Activated naive CD4-positive, alpha-beta T cell treated with anti-CD3 and anti-CD28 coated beads for 36 hours (primary cell): ENCODE measurements around the gene TXNRD1. TPM values are rescaled to one million over a fixed set of nuclear protein-coding genes. Genes with fewer than 3 reads are reported as not detected.
"Not testable (repeated sequence)": the region's sequence is repeated elsewhere in the genome, so short reads cannot be mapped to it uniquely, and the experiment has no call there.

Source experiments
- CTCF ChIA-PET: fragments of 350-600 bp; sonication (Branson Sonifier 250); formaldehyde crosslinking; loops from one replicate; lab custom pipeline; 2021; ENCODE audit warnings: antibody characterized with exemption; lab: Charles Lee
- DNase-seq: peaks from one replicate; pipeline ENCODE4 v3.0.0-alpha.2; 2020
- H3K27ac Mint-ChIP-seq: one replicate; pipeline ENCODE4 v1.8.0; 2021; ENCODE audit warnings: mild to moderate bottlenecking, mixed read lengths
- H3K27me3 Mint-ChIP-seq: one replicate; pipeline ENCODE4 v1.8.0; 2021; ENCODE audit warnings: low read depth, mixed read lengths
- H3K36me3 Mint-ChIP-seq: one replicate; pipeline ENCODE4 v1.8.0; 2021; ENCODE audit warnings: low read depth, mixed read lengths
- H3K4me1 Mint-ChIP-seq: one replicate; pipeline ENCODE4 v1.8.0; 2021; ENCODE audit warnings: low read depth, mixed read lengths
- H3K4me3 Mint-ChIP-seq: one replicate; pipeline ENCODE4 v1.8.0; 2021; ENCODE audit warnings: mild to moderate bottlenecking, moderate library complexity, mixed read lengths
- H3K9me3 Mint-ChIP-seq: one replicate; pipeline ENCODE4 v1.8.0; 2021; ENCODE audit warnings: mixed read lengths
- intact Hi-C: fragments of 100-400 bp; cut with micrococcal nuclease; formaldehyde crosslinking; loops from one replicate; pipeline ENCODE4 v1.15.1; 2023
- total RNA-seq, 2 experiments: library from RNA; stranded (reverse); gene quantifications; one replicate each; pipeline ENCODE4 v1.2.3, GENCODE V29; 2021

TXNRD1 gene
- total RNA-seq, 2 experiments from 2014 or later = 86.0 to 86.9 TPM

GRCh38 chr12:104201238-104202001 is 14.2 kb upstream of the TXNRD1 start:
- intact Hi-C loops = loop anchor here (1.0 to 10.0 kb wide), 6 partner anchors 157 to 1933 kb away; partner anchors contain the start of gene NUAK1
- Mint-ChIP-seq H3K9me3 (peaks cover 4% of the 10 kb centered on the region), H3K27ac (no peak overlapping the region), H3K4me3 (no peak overlapping the region), H3K4me1 (peaks cover 2% of the 10 kb centered on the region), H3K36me3 (no peaks in the 10 kb centered on the region), H3K27me3 (peaks cover 7% of the 10 kb centered on the region)
- DNase-seq = peak; percentile 64
- CTCF ChIA-PET = interaction anchor here (0.7 to 2.7 kb wide), 6 partner anchors 19 to 762 kb away, joined by 3 to 14 read pairs (median 6); no protein-coding TSS in a partner anchor

GRCh38 chr12:104204690-104205480 is 10.7 kb upstream of the TXNRD1 start:
- peaks cover 3% of the 10 kb centered on the region for H3K9me3 Mint-ChIP-seq
- H3K27me3 Mint-ChIP-seq = peaks cover 6% of the 10 kb centered on the region
- no peak overlapping the region for H3K4me3 Mint-ChIP-seq
- H3K27ac Mint-ChIP-seq = no peak overlapping the region
- no peak for DNase-seq
- H3K36me3 Mint-ChIP-seq = no peaks in the 10 kb centered on the region
- intact Hi-C loops = loop anchor here (5.0 to 10.0 kb wide), 2 partner anchors 1177 to 1930 kb away; partner anchors contain the start of gene NUAK1
- peaks cover 2% of the 10 kb centered on the region for H3K4me1 Mint-ChIP-seq
- CTCF ChIA-PET = interaction anchor here (2.7 kb wide), 1 partner anchor 154 kb away, joined by 8 read pairs; no protein-coding TSS in a partner anchor

- no peak for DNase-seq
- Mint-ChIP-seq H3K4me3 (no peak overlapping the region), H3K27ac (no peak overlapping the region), H3K4me1 (no peaks in the 10 kb centered on the region), H3K36me3 (no peaks in the 10 kb centered on the region), H3K9me3 (no peaks in the 10 kb centered on the region), H3K27me3 (no peaks in the 10 kb centered on the region)
- intact Hi-C loops = loop anchor here (10.0 kb wide), 1 partner anchor 1927 kb away; the partner anchor contains the start of gene NUAK1
- CTCF ChIA-PET = no interaction called here
Measured at GRCh38 chr12:104207416-104208205, 8.0 kb upstream of the TXNRD1 start.

- Mint-ChIP-seq H3K36me3 (no peaks in the 10 kb centered on the region), H3K4me1 (peaks cover 11% of the 10 kb centered on the region), H3K27me3 (no peaks in the 10 kb centered on the region), H3K27ac (no peak overlapping the region), H3K9me3 (no peaks in the 10 kb centered on the region), H3K4me3 (no peak overlapping the region)
- CTCF ChIA-PET = no interaction called here
- intact Hi-C loops = loop anchor here (10.0 kb wide), 1 partner anchor 742 kb away; the partner anchor contains the start of gene SLC41A2
- no peak for DNase-seq
Measured at GRCh38 chr12:104212516-104212915, 3.1 kb upstream of the TXNRD1 start.

DNA sequence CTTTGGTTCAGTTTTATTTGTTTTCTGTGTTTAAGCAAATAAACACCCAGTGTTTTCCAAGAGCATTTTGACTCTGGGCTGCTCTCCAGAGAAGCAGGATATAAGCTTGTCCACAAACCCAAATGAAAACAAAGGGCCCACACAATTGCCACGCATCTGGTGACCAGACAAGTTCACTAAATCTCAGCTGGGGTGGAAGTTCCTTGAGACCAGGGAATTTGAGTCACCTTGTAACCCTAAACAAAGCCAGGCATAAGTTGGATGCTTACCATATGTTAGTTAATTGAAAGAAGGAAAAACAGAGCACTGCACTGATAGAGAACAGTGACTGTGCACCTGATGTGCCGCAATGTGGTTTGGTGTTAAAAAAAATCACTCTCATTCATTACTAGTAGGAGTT is 1.6 kb upstream of the TXNRD1 start:
- DNase-seq = no peak
- Mint-ChIP-seq H3K36me3 (no peaks in the 10 kb centered on the region), H3K9me3 (no peaks in the 10 kb centered on the region), H3K27ac (no peak overlapping the region), H3K4me1 (peaks cover 21% of the 10 kb centered on the region), H3K4me3 (no peak overlapping the region), H3K27me3 (no peaks in the 10 kb centered on the region)
- intact Hi-C loops = loop anchor here (10.0 kb wide), 1 partner anchor 741 kb away; the partner anchor contains the start of gene SLC41A2
- CTCF ChIA-PET = interaction anchor here (0.7 to 1.2 kb wide), 3 partner anchors 29 to 168 kb away, joined by 3 to 5 read pairs (median 3); no protein-coding TSS in a partner anchor

- H3K27me3 Mint-ChIP-seq = no peaks in the 10 kb centered on the region
- peak overlapping the region; percentile 65 for H3K4me3 Mint-ChIP-seq
- intact Hi-C loops = loop anchor here (5.0 to 10.0 kb wide), 5 partner anchors 241 to 816 kb away; partner anchors contain the start of genes CHST11 and SLC41A2
- H3K36me3 Mint-ChIP-seq = no peaks in the 10 kb centered on the region
- DNase-seq = no peak
- H3K4me1 Mint-ChIP-seq = peaks cover 42% of the 10 kb centered on the region
- CTCF ChIA-PET = interaction anchor here (0.6 to 1.8 kb wide), 9 partner anchors 16 to 846 kb away, joined by 3 to 8 read pairs (median 4); partner anchors contain the start of gene EID3
- H3K27ac Mint-ChIP-seq = no peak overlapping the region
- H3K9me3 Mint-ChIP-seq = no peaks in the 10 kb centered on the region
Measured at GRCh38 chr12:104216521-104216924, 944 bp downstream of the TXNRD1 start.

DNA sequence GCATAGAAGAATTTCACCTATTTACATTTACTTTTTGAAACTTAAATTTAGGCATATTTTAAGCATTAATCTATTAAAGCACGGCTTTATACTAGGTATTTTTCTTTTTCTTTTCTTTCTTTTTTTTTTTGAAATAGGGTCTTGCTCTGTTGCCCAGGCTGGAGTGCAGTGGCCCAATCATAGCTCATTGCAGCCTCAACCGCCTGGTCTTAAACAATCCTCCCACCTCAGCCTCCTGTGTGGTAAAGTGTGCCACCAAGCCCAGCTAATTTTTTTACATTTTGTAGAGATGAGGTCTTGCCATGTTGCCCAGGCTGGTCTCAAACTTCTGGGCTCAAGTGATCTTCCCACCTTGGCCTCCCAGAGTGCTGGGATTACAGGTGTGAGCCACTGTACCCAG is 2.9 kb downstream of the TXNRD1 start:
- Mint-ChIP-seq H3K4me1 (peaks cover 48% of the 10 kb centered on the region), H3K27ac (peak overlapping the region; percentile 13)
- intact Hi-C loops = loop anchor here (2.0 to 10.0 kb wide), 6 partner anchors 82 to 814 kb away; partner anchors contain the start of genes CHST11 and SLC41A2
- not testable (repeated sequence) for DNase-seq, H3K4me3 Mint-ChIP-seq, H3K27me3 Mint-ChIP-seq, H3K36me3 Mint-ChIP-seq, H3K9me3 Mint-ChIP-seq
- CTCF ChIA-PET = interaction anchor here (0.9 to 3.2 kb wide), 3 partner anchors 69 to 160 kb away, joined by 3 to 21 read pairs (median 6); no protein-coding TSS in a partner anchor

DNA sequence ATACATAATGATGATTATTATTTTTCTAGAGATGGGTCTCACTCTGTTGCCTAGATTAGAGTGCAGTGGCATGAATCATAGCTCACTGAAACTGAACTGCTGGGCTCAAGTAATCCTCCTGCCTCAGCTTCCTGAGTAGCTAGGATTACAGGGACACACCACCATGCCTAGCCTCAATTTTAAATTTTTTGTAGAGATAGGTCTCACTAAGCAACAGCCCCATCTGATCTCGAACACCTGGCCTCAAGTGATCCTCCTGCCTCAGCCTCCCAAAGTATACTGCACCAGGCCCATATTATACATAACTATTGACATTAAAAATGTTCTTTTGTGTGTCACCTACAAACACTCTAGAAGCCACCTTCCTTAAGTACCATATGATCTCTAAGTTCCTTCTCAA is 3.4 kb downstream of the TXNRD1 start:
- Mint-ChIP-seq H3K9me3 (no peaks in the 10 kb centered on the region), H3K4me1 (peaks cover 50% of the 10 kb centered on the region), H3K36me3 (no peaks in the 10 kb centered on the region), H3K4me3 (no peak overlapping the region), H3K27me3 (no peaks in the 10 kb centered on the region), H3K27ac (peak overlapping the region; percentile 74)
- DNase-seq = peak; percentile 18
- intact Hi-C loops = loop anchor here (2.0 to 10.0 kb wide), 6 partner anchors 82 to 813 kb away; partner anchors contain the start of genes CHST11 and SLC41A2
- CTCF ChIA-PET = interaction anchor here (0.6 to 3.2 kb wide), 7 partner anchors 10 to 161 kb away, joined by 3 to 21 read pairs (median 4); no protein-coding TSS in a partner anchor

DNA sequence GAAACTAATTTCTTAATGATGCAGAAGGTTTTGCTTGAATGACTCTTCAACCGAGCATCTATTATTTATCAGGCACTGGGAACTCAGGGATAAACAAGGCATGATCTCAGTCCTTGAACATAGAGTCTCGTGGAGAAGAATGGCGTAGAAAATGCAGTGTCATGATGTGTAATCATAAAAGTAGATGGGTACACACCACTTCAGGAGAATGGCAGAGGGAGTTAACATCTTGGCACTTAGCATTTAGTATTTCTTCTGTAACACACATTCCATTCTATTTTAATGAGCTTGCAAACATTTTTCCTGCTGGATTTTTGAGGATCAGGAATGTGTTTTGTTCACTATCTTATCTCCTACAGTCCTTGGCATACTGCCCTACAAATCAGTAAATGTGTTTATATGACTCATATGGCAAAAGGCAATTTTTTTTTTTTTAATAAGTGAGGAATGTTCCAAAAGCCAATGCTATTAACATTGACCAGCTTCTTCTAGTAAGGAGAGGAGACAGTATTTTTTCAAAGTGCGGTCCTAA is 3.8 kb downstream of the TXNRD1 start:
- no peak overlapping the region for H3K4me3 Mint-ChIP-seq
- H3K27ac Mint-ChIP-seq = peak overlapping the region; percentile 74
- DNase-seq = no peak
- no peaks in the 10 kb centered on the region for H3K36me3 Mint-ChIP-seq
- no peaks in the 10 kb centered on the region for H3K9me3 Mint-ChIP-seq
- H3K4me1 Mint-ChIP-seq = peaks cover 50% of the 10 kb centered on the region
- CTCF ChIA-PET = interaction anchor here (0.6 to 3.2 kb wide), 7 partner anchors 10 to 139 kb away, joined by 3 to 21 read pairs (median 6); no protein-coding TSS in a partner anchor
- intact Hi-C loops = loop anchor here (2.0 to 10.0 kb wide), 6 partner anchors 83 to 813 kb away; partner anchors contain the start of genes CHST11 and SLC41A2
- H3K27me3 Mint-ChIP-seq = no peaks in the 10 kb centered on the region

DNA sequence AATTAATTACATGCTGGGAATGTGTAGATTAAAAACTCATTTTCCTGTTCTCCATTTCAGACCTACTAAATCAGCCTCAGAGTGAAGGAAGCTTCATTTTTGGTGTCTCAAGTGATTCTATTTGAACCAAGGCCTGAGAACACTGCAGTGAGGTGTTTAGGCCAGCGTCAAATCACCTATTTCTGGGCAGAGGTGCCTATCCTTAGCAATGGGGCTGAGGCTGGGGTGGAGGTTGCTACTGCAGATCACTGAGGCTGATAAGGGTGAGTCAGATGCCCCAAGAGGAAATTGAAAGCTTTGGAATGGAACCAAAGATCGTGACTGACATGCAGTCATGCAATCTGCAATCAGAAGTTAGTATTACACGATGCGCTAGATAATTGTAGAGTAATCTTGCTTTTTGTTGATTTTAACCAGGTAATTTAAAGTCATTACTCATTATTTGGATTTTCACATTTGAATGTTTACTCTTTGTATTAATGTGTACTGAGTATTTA is 4.4 kb downstream of the TXNRD1 start:
- Mint-ChIP-seq H3K27ac (peak overlapping the region; percentile 74), H3K36me3 (no peaks in the 10 kb centered on the region), H3K4me3 (no peak overlapping the region), H3K4me1 (peaks cover 50% of the 10 kb centered on the region), H3K9me3 (no peaks in the 10 kb centered on the region), H3K27me3 (no peaks in the 10 kb centered on the region)
- peak; percentile 72 for DNase-seq
- intact Hi-C loops = loop anchor here (1.0 to 10.0 kb wide), 8 partner anchors 67 to 812 kb away; partner anchors contain the start of genes CHST11, EID3 and SLC41A2
- CTCF ChIA-PET = interaction anchor here (0.6 to 3.2 kb wide), 6 partner anchors 18 to 139 kb away, joined by 3 to 21 read pairs (median 4); no protein-coding TSS in a partner anchor
